Heart right ventricle (tissue), 16 donors: ENCODE results near the gene SLFN12L. TPM values are rescaled to one million over a fixed set of nuclear protein-coding genes. Genes with fewer than 3 reads are reported as not detected.

Experiments
- ATAC-seq, 8 donors: fragments of 200-7000 bp; cut with Tn5 transposase; one replicate each; pipeline ENCODE4 v1.9.1; 2020; ENCODE audit warnings: mild to moderate bottlenecking in 8 of 8, moderate library complexity in 8 of 8, moderate number of reproducible peaks in 1 of 8
- DNase-seq, 2 donors: peaks; one replicate each; pipeline ENCODE4 v3.0.0-alpha.2; 2020
- H3K27ac ChIP-seq, 10 donors: fragments of 200-600 bp; sonication (generic) in 2 of 10; one replicate each; pipeline versions ENCODE4 v1.5.0 to v1.8.0; 2020 to 2022; ENCODE audit warnings: mild to moderate bottlenecking in 3 of 10
- H3K27me3 ChIP-seq, 7 donors: fragments of 200-600 bp; one replicate each; pipeline ENCODE4 v1.8.0; 2021 to 2022; ENCODE audit warnings: mild to moderate bottlenecking in 2 of 7
- H3K36me3 ChIP-seq, 9 donors: fragments of 200-600 bp; sonication (generic) in 1 of 9; one replicate each; pipeline versions ENCODE4 v1.5.0 to v1.8.0; 2020 to 2022; ENCODE audit warnings: mild to moderate bottlenecking in 2 of 9
- H3K4me1 ChIP-seq, 9 donors: fragments of 200-600 bp; sonication (generic) in 1 of 9; one replicate each; pipeline versions ENCODE4 v1.5.0 to v1.8.0; 2020 to 2022; ENCODE audit warnings: mild to moderate bottlenecking in 4 of 9
- H3K4me3 ChIP-seq, 10 donors: fragments of 200-600 bp; sonication (generic) in 2 of 10; one replicate each; pipeline versions ENCODE4 v1.5.0 to v1.8.0; 2020 to 2022; ENCODE audit warnings: mild to moderate bottlenecking in 7 of 10, moderate library complexity in 2 of 10
- H3K9me3 ChIP-seq, 11 donors: fragments of 200-600 bp in 10 of 11; sonication (generic) in 2 of 11; one replicate each; pipeline versions ENCODE4 v1.5.0 to v1.8.0; 2013 to 2022; ENCODE audit warnings: mild to moderate bottlenecking in 2 of 11, control low read depth in 1 of 11, moderate library complexity in 1 of 11
- WGBS, 2 donors: extraction: QIAGEN DNeasy Blood & Tissue Kit; methylation state at CpG; one replicate each; pipeline ENCODE4 v1.1.7; 2013; ENCODE audit warnings: inconsistent platforms in 1 of 2; 5-methylcytosine and 5-hydroxymethylcytosine counted together
- intact Hi-C, 10 donors: fragments of 100-400 bp; cut with DNase I; formaldehyde crosslinking; loops; one replicate each; pipeline versions ENCODE4 v1.11.1 to v1.14.2; 2022
- polyA plus RNA-seq, 2 donors: library from polyadenylated mRNA; stranded (reverse); fragments of 200-250 nt; gene quantifications; one replicate each; pipeline ENCODE4 v1.2.3, GENCODE V29; 2013
- total RNA-seq, 10 donors: library from RNA; stranded (reverse); fragmentation: NEBNext Ultra II Directional in 3 of 10; extraction: Animal tissue kit (Norgen Biotek cat#: 25700) in 3 of 10; gene quantifications; one replicate each; pipeline versions ENCODE4 v1.2.1 to v1.2.4, GENCODE V29; 2021 to 2023
- TF ChIP-seq, protein P1 (sequence below), 9 donors: fragments of 200-600 bp; sonication (generic) in 2 of 9; IDR thresholded peaks; one replicate each; pipeline versions ENCODE4 v1.5.0 to v1.8.0; 2021 to 2022; ENCODE audit warnings: antibody characterized with exemption in 9 of 9, mild to moderate bottlenecking in 5 of 9, moderate library complexity in 1 of 9
- donor health status: Arrhythmogenic right ventricular cardiomyopathy.
- donor health status: ischemic (EF 13 %, LVEDD 7.1; RV severe dilation, severe dysfunction).
- donor health status: healthy with polysubstance abuse.
- donor health status: DM: no; HTN: yes; CAD: no.
- donor health status: DM: no; HTN: no; CAD: no.
- donor health status: ischemic (EF 25% LVEDD 6.9; RV normal size, moderate dysfunction).
- donor health status: ischemic (EF 25% LVEDD 5.7; RV mildly dilated, moderate dysfunction).
- donor health status: healthy.
- donor health status: DM: yes; HTN: yes; CAD: no.
- donor health status: Ischemic cardiomyopathy.
- donor health status: ischemic (EF 35%, LVEDD 5.7; RV mildly dilated, moderate dysfunction).
- donor health status: nonischemic (EF 11% LVEDD 7.7; RV severe dilation, severe dysfunction).
- donor health status: DM: yes; HTN: yes; CAD: no.
- donor health status: PGD.
- donor health status: ischemic (EF 29% LVEDD 5.4; RV normal size, mild dysfunction).
- donor health status: nonischemic (EF 23%, LVEDD 6.1; RV moderate dilation, normal function).

Gene SLFN12L
- total and polyA plus RNA-seq, 12 donors = 0.06 to 4.5 (median 0.68) TPM

- H3K9me3 ChIP-seq = no peaks in the 10 kb centered on the region
- 0% methylated on average over 45 of the region's 45 CpGs for WGBS, 2 donors
- no peaks in the 10 kb centered on the region for H3K27me3 ChIP-seq
- TF ChIP-seq, protein P1, sequence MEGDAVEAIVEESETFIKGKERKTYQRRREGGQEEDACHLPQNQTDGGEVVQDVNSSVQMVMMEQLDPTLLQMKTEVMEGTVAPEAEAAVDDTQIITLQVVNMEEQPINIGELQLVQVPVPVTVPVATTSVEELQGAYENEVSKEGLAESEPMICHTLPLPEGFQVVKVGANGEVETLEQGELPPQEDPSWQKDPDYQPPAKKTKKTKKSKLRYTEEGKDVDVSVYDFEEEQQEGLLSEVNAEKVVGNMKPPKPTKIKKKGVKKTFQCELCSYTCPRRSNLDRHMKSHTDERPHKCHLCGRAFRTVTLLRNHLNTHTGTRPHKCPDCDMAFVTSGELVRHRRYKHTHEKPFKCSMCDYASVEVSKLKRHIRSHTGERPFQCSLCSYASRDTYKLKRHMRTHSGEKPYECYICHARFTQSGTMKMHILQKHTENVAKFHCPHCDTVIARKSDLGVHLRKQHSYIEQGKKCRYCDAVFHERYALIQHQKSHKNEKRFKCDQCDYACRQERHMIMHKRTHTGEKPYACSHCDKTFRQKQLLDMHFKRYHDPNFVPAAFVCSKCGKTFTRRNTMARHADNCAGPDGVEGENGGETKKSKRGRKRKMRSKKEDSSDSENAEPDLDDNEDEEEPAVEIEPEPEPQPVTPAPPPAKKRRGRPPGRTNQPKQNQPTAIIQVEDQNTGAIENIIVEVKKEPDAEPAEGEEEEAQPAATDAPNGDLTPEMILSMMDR (IDR thresholded peaks at IDR 0.05) = peak in 2 of 9 donors; percentile 5 to 25
- peak within 1 kb of the TSS; percentile 46 to 97 (median 76) for H3K4me3 ChIP-seq
- H3K4me1 ChIP-seq = peaks cover 6 to 25% (median 22%) of the 10 kb centered on the region in 9 donors
- DNase-seq = peak; percentile 84 to 94
- peaks cover 0 to 39% (median 6%) of the 10 kb centered on the region in 9 donors for H3K36me3 ChIP-seq
- intact Hi-C loops = no loop called here
- ATAC-seq = peak; percentile 97 to 99 (median 99)
- H3K27ac ChIP-seq = peak within 1 kb of the TSS; percentile 89 to 98 (median 93)
Observed at GRCh38 chr17:35578197-35578928, 40.9 kb upstream of the SLFN12L start, which contains the start of gene PEX12. Gene PEX12, minus strand, starts transcription at chr17:35578571. Its CDS starts 550 bp downstream, at chr17:35578021.

- H3K4me3 ChIP-seq = peak overlapping the region; percentile 46 to 97 (median 76)
- 2 to 3% methylated on average over 8 of the region's 8 CpGs for WGBS, 2 donors
- peaks cover 6 to 25% (median 22%) of the 10 kb centered on the region in 9 donors for H3K4me1 ChIP-seq
- ATAC-seq (peak; percentile 3 to 60 (median 48)), DNase-seq (no peak)
- no peaks in the 10 kb centered on the region for H3K27me3 ChIP-seq
- peak overlapping the region; percentile 89 to 98 (median 93) for H3K27ac ChIP-seq
- H3K9me3 ChIP-seq = no peaks in the 10 kb centered on the region
- TF ChIP-seq, protein P1 (IDR thresholded peaks at IDR 0.05) = no peak
- intact Hi-C loops = no loop called here
- H3K36me3 ChIP-seq = peaks cover 0 to 44% (median 6%) of the 10 kb centered on the region in 9 donors
Observed at GRCh38 chr17:35577830-35578196, 40.3 kb upstream of the SLFN12L start.

DNA sequence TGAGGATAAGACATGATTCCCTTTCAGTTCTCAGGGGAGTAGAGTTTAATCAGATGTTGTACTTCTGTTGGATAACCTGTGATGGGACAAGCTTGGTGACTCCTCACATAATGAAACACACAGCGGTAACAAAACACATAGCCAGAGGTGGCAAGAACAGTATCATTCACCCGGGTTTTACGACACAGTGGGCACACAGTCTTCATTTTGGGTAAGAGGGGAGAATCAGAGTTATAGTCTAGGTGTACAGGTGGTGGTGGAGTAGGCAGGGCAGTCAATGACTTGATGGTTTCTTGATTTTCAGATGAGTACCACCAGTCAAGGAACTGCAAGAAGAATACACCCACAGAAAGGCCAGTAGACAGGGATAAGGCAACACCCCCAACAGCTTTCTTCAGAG is 38.3 kb upstream of the SLFN12L start:
- no peak for ATAC-seq
- Histone ChIP-seq H3K4me3 (no peak overlapping the region), H3K9me3 (no peaks in the 10 kb centered on the region), H3K4me1 (peaks cover 6 to 29% (median 24%) of the 10 kb centered on the region in 9 donors), H3K27me3 (no peaks in the 10 kb centered on the region), H3K36me3 (peaks cover 0 to 51% (median 6%) of the 10 kb centered on the region in 9 donors), H3K27ac (no peak overlapping the region)
- no peak for DNase-seq
- WGBS, 2 donors = 89 to 96% methylated on average over 3 of the region's 3 CpGs
- TF ChIP-seq, protein P1 (IDR thresholded peaks at IDR 0.05) = no peak
- intact Hi-C loops = loop anchor here in 1 of 10 donors (1.0 kb wide), 1 partner anchor 7 kb away; no protein-coding TSS in a partner anchor

DNA sequence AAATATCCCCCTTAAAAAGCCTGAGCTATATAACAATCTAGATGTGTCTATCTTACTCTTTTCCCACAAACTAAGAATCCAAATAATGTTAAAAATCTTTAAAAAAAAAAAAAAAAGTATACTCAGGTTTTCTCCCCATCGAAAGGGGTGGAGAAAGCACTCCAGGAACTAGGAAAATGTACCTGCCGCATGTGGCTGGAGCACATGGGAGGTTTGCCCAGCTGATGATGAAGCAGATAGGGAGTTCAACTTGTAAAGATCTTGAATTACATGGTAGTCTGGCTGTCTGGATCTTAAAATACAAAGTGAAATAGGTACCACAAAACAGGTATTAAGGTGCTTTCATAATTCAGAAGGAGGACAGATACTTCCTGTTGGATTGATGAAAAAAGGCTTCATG is 31.9 kb upstream of the SLFN12L start:
- Histone ChIP-seq H3K36me3 (peaks cover 0 to 22% (median 1%) of the 10 kb centered on the region in 9 donors), H3K4me1 (peaks cover 6 to 35% (median 23%) of the 10 kb centered on the region in 9 donors), H3K9me3 (no peaks in the 10 kb centered on the region), H3K27me3 (no peaks in the 10 kb centered on the region), H3K27ac (no peak overlapping the region), H3K4me3 (no peak overlapping the region)
- intact Hi-C loops = no loop called here
- ATAC-seq (no peak), DNase-seq (no peak)
- 88 to 91% methylated on average over 2 of the region's 2 CpGs for WGBS, 2 donors
- TF ChIP-seq, protein P1 (IDR thresholded peaks at IDR 0.05) = no peak
